Right ventricle myocardium inferior (tissue), 1 donor: ENCODE data around the gene STK32B. TPM values are rescaled to one million over a fixed set of nuclear protein-coding genes. Genes with fewer than 3 reads are reported as not detected.

Experiments used
- ATAC-seq: fragments of 200-7000 bp; cut with Tn5 transposase; one replicate; pipeline ENCODE4 v1.9.1; 2020; ENCODE audit warnings: mild to moderate bottlenecking, moderate library complexity
- DNase-seq: peaks from one replicate; pipeline ENCODE4 v3.0.0; 2021; ENCODE audit errors: missing footprints
- intact Hi-C: fragments of 100-400 bp; cut with DNase I; formaldehyde crosslinking; loops from one replicate; pipeline ENCODE4 v1.11.0; 2022
- total RNA-seq: library from RNA; stranded (reverse); fragmentation: NEBNext Ultra II Directional; extraction: Animal tissue kit (Norgen Biotek cat#: 25700); gene quantifications from one replicate; pipeline ENCODE4 v1.2.1, GENCODE V29; 2021
- donor health status: DM: no; HTN: yes; CAD: no; lungs with severe emphysema.

STK32B gene
- total RNA-seq, 1 donor from 2014 or later: 0.89 TPM

DNA sequence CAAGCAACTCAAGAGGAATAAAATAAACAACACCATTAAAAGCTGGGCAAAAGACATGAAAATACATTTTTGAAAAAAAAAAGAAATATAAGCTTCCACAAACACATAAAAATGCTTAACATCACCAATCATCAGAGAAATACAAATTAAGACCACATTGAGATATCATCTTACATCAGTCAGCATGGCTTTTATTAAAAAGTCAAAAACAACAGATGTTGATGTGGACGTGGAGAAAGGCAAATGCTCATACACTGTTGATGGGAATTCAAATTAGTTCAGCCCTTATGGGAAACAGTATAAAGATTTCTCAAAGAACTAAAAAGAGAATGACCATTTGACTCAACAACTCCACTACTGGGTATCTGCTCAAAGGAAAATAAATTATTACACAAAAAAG lies 59.6 kb downstream of the STK32B start:
- DNase-seq: no peak
- intact Hi-C loops: no loop called here
- ATAC-seq: no peak

DNA sequence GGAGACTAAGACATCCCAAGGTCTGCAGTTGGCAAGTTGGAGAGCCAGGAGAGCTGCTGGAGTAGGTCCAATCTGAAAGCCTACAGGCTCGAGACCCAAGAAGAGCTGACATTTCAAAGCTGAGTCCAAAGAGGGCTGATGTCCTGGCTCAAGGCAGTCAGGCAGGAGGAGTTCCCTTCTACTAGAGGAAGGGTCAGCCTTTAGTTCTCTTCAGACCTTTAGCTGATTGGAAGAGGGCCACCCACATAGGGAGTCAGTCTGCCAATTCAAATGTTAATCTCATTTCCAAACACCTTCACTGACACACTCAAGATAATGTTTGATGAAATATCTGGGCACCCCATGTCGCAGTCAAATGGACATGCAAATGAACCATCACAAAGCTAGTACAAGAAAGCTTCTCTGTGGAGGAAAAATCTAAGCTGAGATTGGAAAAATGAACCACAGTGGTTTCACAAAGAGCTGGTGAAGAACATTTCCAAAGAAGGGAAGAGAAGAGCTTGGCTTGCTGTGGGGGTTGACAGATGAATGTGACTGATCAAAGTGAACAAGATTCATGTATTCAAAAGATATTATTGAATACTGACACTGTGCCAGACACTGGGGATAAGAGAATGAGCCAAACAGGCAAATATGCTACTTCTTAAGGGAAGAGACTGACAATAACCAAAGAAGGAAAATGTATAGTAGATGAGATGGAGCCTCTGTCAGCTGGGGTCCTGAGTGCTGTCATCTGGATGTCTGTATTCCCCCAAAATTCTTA lies 61.2 kb downstream of the STK32B start:
- ATAC-seq (no peak), DNase-seq (no peak)
- intact Hi-C loops: no loop called here

DNA sequence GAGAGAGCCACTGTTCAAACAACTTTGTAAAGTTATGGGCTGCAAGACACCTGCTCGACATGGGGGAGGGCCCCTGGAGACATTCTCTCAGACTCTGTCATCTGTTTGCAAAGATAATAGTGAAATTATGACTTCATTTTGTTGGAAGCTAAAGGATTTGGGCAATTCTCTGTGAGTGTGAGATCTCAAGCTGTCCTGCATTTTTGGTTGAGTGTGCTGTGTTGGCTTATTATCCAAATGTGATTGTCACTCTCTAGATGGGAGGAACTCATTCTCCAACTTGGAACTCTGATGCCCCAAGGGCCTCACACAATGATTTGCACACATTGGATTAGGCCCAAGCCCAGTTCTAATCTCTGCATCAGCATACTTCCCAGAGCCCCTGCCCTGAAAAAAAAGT lies 63.7 kb downstream of the STK32B start:
- intact Hi-C loops: no loop called here
- ATAC-seq: peak; percentile 34
- DNase-seq: no peak

DNA sequence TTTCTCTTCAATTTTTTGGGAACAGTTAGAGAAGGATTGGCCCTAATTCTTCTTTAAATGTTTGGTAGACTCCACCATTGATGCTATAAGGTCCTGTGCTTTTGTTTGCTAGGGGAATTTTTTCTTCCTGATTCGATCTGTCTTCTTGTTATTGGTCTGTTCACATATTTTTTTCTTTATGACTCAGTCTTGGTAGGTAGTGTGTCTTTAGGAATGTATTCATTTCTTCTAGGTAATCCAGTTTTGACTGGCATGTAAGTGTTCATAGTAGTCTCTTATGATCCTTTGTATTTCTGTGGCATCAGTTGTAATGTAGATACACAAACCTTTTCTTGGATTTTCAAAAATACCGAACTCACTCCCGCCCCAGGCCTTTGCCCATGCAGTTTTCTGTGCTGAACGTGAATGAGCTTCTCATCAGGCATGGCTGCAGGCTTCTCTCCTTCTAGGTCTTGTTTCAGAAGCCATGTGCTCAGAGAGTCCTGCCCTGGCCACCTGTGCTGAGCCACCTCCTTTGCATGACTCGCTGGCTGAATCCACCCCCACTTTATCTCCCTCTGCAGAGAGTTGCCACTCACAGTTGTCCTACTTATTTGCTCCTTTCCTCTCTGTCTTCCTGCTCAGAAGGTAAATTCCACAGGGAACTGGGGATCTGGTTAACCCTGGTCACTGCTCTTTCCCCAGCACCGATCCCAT lies 67.0 kb downstream of the STK32B start:
- ATAC-seq: no peak
- intact Hi-C loops: no loop called here

DNA sequence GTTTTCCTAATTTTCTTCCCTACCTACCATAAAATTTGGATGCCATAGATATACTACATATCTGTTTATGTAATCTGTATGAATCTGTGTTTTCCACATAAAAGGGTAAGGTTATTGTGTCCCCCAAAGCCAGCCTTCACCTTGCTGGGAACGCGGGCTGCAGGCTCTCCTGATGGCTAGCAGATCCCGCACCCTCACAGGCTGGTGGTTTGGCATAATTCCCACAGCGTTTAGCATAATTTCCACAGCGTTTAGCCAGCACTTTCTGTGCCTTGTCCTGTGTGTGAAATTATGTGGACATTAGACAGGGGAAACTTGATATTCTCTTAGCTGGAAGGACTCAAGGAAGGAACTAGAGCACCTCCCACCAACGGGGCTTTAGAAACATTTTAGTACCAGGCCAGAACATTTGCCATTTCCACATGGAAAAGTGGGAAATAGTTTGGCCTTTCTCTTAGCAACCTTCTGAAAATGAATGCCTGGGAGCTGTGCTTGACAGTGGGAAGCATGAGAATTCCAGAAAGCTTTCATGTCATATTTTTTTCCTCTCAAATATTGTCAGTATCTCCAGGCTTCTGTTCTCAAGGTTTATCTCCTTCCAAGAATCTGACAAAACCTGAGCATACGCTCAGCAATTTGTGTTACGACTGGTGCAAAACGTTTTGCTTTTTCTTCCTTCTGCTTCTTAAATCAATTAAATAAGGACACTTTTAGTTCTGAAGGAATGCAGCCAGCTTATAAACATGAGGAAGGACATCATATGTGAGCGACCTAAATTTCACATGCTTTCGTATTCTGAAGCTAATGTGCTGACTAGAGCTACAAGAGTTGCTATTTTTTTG lies 67.9 kb downstream of the STK32B start:
- intact Hi-C loops: no loop called here
- DNase-seq (no peak), ATAC-seq (no peak)

More for the DNA sequence above, 67.0 kb downstream of the STK32B start:
- no peak for DNase-seq

DNA sequence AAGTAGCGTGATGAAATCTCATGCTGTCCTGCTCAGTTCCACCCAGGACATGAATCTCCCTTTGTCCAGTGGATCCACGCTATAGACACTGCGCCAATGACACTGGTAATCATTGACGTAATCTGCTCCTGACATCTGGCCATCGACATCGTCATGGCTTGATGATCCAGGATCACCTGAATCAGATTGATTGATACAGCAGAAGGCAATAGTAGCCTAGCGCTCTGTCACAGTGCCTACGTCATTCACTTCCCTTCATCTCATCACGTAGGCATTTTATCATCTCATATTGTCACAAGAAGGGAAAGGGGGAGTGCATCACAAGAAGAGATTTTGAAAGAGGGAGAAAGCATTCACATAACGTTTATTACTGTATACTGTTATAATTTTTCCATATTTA lies 68.8 kb downstream of the STK32B start:
- DNase-seq (no peak), ATAC-seq (no peak)
- intact Hi-C loops: no loop called here

DNA sequence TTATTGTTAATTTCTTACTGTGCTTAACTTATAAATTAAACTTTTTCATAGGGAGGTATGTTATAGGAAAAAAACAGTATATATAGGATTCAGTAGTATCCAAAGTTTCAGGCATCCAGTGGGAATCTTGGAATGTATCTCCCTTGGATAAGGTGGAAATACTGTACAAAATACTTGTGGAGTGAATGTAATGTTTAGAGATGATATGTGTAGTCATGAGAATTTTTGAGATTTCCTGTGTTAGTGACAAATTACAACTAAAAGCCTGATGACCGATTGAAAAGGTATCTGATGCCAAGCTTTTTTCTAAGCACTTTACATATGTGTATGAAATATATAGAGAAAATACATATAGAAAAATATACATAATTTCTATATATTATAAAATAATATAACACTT lies 69.2 kb downstream of the STK32B start:
- intact Hi-C loops: no loop called here
- no peak for DNase-seq
- ATAC-seq: no peak

DNA sequence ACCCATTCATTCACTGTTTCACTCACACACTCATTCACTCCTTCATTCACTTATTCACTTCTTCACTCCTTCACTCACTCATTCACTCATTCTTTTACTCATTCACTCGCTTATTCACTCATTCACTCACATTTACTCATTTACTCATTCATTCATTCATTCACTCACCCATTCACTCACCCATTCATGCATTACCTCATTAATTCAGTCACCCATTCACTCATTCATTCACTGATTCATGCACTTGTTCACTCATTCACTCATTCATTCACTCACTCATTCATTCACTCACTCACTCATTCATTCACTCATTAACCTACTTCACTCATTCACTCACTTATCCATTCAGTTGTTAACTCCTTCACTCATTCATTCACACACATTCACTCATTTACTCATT lies 70.8 kb downstream of the STK32B start:
- intact Hi-C loops: no loop called here
- no peak for DNase-seq

DNA sequence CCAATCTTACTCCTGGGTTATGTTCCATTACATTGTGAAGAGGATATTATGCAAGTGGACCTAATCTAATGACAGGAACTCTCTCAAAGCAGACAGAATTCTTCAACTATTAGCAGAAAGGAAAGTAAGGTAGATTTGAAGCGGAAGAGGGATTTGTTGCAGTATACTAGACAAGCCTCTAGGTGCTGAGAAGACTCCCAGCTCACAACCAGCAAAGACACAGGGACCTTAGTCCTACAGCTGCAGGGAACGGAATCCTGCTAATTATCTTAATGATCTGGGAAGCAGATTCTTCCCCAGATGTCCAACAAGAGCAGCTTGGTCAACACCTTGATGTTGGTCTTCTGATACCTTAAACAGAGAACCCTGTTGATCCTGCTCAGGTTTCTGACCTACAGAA lies 73.6 kb downstream of the STK32B start:
- no peak for DNase-seq
- intact Hi-C loops: no loop called here
- ATAC-seq: no peak

More for the DNA sequence above, 70.8 kb downstream of the STK32B start:
- ATAC-seq: no peak

DNA sequence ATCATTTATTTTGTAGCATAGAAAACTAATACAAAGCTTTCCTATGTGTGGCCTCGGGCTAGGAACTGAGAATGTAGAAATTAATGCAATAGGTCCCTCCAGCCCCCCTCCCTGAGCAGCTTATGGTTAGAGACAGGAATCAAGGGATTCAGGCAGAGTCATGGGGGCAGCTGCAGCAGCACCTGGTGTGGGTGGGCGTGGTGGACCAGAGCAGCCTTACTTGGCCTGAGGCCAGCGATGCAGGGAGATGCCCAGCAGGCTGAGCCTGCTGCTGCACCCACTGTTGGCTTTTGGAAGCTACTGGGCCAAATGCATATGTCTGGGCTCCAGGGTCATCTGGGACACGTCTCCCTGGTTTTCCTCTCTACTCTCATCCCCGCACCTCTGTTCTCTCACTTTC lies 74.0 kb downstream of the STK32B start:
- no peak for ATAC-seq
- no peak for DNase-seq
- intact Hi-C loops: no loop called here

DNA sequence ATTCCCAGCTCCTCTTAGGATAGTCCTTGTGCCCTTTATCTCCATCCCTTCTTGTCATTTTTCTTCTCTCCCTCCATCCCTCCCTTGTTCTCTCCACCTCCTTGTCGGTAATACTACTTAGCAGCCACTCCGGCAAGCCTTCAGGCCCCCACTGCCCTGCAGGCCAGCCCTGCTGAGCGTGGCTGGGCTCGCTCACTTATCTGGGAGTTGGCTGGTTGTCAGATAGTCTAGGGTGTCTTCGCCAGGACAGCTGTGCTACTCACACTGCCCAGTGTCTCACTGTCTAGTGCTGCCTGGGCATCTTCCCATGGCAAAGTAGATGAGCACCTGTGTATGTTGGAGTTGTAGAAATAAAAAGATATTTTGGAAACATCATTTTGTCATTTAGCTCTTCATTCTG lies 75.0 kb downstream of the STK32B start:
- DNase-seq (no peak), ATAC-seq (no peak)
- intact Hi-C loops: no loop called here

DNA sequence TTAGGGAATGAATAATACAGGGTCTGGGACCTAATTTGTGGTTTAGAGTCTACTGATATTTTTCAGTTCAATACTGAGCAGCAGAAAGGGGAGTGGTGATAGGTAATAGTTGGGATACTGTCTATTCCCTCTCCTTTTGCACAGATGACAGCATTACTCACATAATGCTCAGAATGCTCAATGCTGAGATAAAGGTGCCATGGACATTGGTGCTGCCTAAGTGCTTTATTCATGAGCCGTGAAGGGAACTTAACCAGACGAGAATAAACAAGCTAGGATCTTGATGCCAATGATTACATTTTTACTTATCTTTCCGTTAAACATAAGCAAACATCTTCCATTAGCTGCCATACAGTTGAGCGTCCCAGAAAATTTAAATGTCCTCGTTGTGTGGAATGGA lies 75.6 kb downstream of the STK32B start:
- DNase-seq (no peak), ATAC-seq (no peak)
- intact Hi-C loops: no loop called here

DNA sequence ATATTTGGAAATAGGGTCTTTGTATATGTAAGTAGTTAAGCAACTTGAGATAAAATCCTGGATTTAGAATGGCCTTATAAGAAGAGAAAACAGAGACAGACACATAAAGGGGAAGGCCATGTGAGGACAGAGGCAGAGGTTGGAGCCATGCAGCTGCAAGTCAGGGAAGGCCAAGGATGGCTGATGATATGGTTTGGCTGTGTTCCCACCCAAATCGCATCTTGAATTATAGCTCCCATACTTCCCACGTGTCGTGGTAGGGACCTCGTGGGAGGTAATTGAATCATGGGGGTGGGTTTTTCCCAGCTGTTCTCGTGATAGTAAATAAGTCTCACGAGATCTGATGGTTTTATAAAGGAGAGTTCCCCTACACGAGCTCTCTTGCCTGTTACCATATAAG lies 76.3 kb downstream of the STK32B start:
- no peak for DNase-seq
- ATAC-seq: no peak
- intact Hi-C loops: no loop called here

DNA sequence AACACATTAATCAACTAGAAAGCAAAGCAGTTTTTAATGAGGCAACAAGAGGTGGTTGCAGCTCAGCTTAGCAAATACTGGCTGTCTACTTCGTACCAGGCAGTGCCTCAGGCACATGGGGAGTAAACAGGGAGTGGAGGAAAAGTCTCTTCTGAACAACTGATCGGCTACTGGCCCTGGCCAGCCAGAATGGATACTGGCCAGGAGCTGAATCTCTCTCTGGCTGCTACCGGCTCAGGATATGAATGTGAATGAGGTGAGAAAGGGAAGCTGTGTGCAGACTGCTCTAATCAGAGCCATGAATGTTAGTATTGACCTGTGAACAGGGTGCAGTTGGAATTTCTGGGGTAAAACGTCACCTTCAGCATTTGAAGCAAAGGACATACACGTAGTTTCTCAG lies 77.3 kb downstream of the STK32B start:
- ATAC-seq (no peak), DNase-seq (no peak)
- intact Hi-C loops: no loop called here

DNA sequence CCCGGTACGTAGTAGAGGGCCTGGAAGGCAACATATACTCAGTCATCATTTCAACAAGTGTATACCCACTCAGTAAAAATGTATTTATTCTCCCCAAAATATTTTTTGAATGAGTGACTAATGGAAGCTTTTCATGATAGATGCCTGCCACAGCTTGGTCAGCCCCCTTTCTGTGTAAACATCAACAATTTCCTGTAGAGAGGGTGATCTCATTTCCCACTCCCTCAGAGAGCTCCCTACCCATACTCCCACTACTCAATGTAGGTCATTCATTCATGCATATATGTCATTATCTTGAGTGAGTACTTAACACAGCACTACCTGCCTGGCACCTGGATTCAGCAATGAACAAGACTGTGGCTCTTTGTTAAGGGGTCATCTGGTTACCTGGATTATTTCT lies 81.9 kb downstream of the STK32B start:
- DNase-seq: no peak
- no peak for ATAC-seq
- intact Hi-C loops: no loop called here

DNA sequence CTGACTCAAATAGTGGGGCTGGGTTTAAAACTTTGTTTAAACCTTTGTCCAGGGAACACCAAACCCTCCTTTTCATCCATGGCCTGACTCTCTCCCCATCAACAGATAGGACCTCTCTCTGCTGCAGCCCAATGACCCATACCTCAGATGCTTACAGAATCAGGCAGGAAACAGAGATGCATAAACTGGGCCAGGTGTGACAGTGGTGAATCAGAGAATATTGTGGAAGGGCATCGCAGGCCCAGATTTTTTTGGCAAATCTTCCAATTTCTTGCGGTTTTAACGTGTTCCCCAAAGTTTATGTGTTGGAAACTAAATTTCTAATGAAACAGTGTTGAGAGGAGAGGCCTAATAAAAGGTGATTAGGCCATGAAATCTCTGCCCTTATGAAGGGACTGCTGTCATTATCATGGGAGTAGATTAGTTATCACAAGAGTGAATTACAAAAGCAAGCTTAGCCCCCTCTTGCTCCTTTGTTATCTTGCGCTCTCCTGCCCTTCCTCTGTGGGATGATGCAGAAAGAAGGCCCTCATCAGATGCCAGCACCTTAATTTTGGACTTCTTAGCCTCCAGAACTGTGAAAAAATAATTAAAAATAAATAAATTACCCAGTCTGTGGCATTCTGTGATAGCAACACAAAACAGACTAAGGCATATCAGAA lies 82.8 kb downstream of the STK32B start:
- ATAC-seq (no peak), DNase-seq (no peak)
- intact Hi-C loops: no loop called here

DNA sequence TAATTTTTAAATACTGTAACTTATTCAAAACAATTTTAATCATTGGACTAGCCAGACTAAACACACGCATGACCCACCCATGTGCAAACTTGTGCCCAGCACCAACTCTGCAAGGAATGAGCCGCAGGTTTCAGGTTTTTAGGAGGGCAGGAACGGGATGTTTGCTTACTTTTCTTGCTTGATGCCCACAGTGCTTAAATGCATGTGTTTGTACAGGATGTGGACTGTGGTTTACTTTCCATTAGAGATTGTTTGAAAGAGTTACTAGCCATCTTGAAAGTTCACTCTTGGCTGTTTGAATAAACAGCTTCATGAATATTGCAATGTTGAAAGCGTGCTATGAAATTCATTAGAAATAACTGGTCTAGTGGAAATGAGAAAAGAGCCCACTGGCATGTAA lies 83.3 kb downstream of the STK32B start:
- intact Hi-C loops: no loop called here
- ATAC-seq (no peak), DNase-seq (no peak)

DNA sequence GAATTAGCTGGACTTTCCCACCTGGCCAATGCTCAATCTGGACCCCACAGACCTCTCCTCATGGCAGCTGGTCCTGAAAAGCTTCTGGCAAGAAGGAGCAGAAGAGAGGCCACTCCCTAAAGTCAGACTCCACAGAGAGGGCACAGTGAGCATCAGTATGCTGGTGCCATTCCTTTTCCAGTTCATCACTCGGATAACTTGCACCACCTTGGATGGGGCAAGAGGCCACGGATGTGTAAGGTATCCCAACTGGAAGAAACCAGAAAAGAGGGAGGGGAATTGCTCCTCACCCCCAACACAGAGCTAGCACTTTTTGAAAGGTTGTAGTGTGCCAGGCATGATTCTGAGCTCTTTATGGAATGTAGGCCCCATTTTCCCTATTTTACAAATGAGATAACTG lies 85.9 kb downstream of the STK32B start:
- DNase-seq (no peak), ATAC-seq (no peak)
- intact Hi-C loops: no loop called here

DNA sequence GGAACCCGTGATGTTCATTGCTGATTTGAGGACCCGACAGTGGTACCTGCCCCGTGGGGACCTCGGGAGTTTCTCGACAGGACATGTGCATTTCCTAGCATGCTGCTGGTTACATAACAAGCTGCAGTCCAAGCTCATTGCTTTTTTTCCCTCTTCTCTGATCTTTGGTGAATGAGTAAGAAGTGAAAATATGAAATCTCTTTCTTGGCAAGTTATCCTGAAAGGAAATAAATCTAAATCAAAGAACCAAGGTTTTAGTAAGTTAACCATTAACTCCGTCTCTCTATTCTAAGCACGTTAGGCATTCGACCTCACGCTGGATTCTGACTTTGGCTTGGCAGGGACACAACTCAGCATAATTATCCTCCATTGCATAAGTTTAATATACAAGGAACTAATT lies 86.6 kb downstream of the STK32B start:
- ATAC-seq: no peak
- intact Hi-C loops: no loop called here
- peak; percentile 70 for DNase-seq
